H1 (cell line): ENCODE measurements around the gene SLC12A4. TPM values are rescaled to one million over a fixed set of nuclear protein-coding genes. Genes with fewer than 3 reads are reported as not detected.

Source experiments
- polyA plus RNA-seq, 7 experiments: library from polyadenylated mRNA; depleted of rRNA in 3 of 7; stranded (reverse) in 5 of 7; unstranded in 2 of 7; fragments of >200 nt in 5 of 7; fragments of 200-250 nt in 2 of 7; gene quantifications; 1 replicate in 5 of 7; 2 replicates in 1 of 7; 4 replicates in 1 of 7; pipeline versions ENCODE4 v1.2.1 to v1.2.3, GENCODE V29; 2011 to 2013; ENCODE audit warnings: missing spikeins in 2 of 7, mixed read lengths in 2 of 7
- total RNA-seq: library from RNA; stranded (reverse); fragmentation: NEBNext Ultra II Directional; extraction: Animal tissue kit (Norgen Biotek cat#: 25700); gene quantifications from 2 replicates; pipeline ENCODE4 v1.2.1, GENCODE V29; 2021
- TF ChIP-seq, protein P1 (sequence below), 3 experiments: IDR thresholded peaks; 1 replicate in 2 of 3; 2 replicates in 1 of 3; pipeline versions ENCODE4 v1.5.1 to v1.6.1; 2011; ENCODE audit warnings: low read length in 3 of 3, mild to moderate bottlenecking in 3 of 3, inconsistent platforms in 2 of 3, low read depth in 1 of 3, moderate library complexity in 1 of 3; ENCODE audit not compliant: insufficient read depth in 1 of 3; ENCODE audit errors: control extremely low read depth in 1 of 3

SLC12A4 gene
- total and polyA plus RNA-seq, 2 of the 8 experiments (the other 6 are each of a cell fraction or from before 2014, with no cell fraction given): 41.3 to 49.3 TPM

DNA sequence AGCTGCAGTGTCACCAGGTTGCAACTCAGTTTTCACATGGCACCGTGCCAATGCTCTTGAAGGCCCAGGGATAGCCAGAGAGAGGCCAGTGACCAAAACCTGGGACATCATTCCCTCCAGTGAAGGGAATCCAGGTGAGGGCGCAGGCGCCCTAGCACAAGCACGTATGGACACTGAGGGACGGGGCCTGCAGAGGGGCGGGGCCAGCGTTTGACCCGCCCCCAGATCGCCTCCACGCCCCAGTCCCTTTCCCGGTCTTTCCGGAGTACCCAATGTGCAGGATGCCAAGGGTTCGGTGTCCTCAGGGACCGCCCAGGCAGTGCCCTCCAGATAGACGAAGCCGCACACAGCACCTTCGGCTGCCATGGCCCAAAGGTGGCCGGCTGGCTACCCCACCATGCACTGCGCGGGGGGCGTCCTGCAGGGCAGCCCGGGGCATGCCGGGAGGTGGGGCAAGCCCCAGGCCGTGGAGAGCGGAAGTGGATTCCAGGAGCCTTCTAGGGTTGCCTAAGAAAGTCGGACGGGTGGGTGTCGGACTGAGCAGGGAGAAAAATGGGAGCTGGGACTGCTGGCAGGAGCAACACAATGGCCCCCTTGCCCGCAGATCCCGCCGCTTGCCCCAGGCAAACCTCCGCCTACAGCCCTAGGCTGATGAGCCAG lies 4.6 kb downstream of the SLC12A4 start (continued):
- TF ChIP-seq, protein P1, sequence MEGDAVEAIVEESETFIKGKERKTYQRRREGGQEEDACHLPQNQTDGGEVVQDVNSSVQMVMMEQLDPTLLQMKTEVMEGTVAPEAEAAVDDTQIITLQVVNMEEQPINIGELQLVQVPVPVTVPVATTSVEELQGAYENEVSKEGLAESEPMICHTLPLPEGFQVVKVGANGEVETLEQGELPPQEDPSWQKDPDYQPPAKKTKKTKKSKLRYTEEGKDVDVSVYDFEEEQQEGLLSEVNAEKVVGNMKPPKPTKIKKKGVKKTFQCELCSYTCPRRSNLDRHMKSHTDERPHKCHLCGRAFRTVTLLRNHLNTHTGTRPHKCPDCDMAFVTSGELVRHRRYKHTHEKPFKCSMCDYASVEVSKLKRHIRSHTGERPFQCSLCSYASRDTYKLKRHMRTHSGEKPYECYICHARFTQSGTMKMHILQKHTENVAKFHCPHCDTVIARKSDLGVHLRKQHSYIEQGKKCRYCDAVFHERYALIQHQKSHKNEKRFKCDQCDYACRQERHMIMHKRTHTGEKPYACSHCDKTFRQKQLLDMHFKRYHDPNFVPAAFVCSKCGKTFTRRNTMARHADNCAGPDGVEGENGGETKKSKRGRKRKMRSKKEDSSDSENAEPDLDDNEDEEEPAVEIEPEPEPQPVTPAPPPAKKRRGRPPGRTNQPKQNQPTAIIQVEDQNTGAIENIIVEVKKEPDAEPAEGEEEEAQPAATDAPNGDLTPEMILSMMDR (IDR thresholded peaks at IDR 0.05; ENCODE audit: control extremely low read depth in 1 of 3, insufficient read depth in 1 of 3, low read depth in 1 of 3, low read length in 3 of 3): peak in 2 of 3 experiments; percentile 27 to 30; a peak in 3 of 4 replicates
